GM08714 (cell line): ENCODE measurements around the gene ELOF1.
"Not testable (repeated sequence)": the region's sequence is repeated elsewhere in the genome, so short reads cannot be mapped to it uniquely, and the experiment has no call there.

ENCODE experiments used
- H3K4me3 ChIP-seq: fragments of 200-500 bp; sonication (Bioruptor generic); 2 replicates; pipeline ENCODE4 v1.5.1; 2014; ENCODE audit warnings: mild to moderate bottlenecking, low read length, inconsistent platforms
- ZNF274 ChIP-seq: IDR thresholded peaks from 2 replicates; pipeline ENCODE4 v1.6.1; 2012; ENCODE audit warnings: mild to moderate bottlenecking, low read depth, low read length

Gene ELOF1

GRCh38 chr19:11578258-11579142 lies 19.5 kb upstream of the ELOF1 start:
- no peak for TF ChIP-seq ZNF274
- H3K4me3 ChIP-seq: peak overlapping the region; percentile 26; the same call in 1 of the 2 replicates

- no peak for TF ChIP-seq ZNF274
- H3K4me3 ChIP-seq: peak within 1 kb of the TSS; percentile 26; the same call in 1 of the 2 replicates
These were observed 18.6 kb upstream of the ELOF1 start, which contains the start of gene ACP5 for GRCh38 chr19:11577451-11578257. TSS of gene ACP5 (minus strand) at chr19:11577645. CDS start at chr19:11577317, 328 bp downstream.

DNA sequence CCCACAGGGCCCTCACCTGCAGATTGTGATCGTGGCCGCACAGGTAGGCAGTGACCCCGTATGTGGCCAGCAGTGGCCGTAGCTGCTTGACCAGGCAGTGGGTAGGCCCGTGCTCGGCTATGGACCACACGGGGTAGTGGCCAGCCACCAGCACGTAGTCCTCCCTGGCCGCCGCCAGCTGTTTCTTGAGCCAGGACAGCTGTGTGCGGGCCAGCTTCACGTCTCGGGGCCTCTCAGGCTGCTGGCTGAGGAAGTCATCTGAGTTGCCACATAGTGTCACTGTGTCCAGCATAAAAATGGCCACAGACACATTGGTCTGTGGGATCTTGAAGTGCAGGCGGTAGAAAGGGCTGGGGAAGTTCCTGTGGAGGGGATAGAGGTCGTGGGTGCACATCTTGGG lies 17.2 kb upstream of the ELOF1 start:
- TF ChIP-seq ZNF274: no peak
- no peak overlapping the region for H3K4me3 ChIP-seq

GRCh38 chr19:11574689-11575088 lies 15.7 kb upstream of the ELOF1 start:
- no peak for TF ChIP-seq ZNF274
- H3K4me3 ChIP-seq: no peak overlapping the region

DNA sequence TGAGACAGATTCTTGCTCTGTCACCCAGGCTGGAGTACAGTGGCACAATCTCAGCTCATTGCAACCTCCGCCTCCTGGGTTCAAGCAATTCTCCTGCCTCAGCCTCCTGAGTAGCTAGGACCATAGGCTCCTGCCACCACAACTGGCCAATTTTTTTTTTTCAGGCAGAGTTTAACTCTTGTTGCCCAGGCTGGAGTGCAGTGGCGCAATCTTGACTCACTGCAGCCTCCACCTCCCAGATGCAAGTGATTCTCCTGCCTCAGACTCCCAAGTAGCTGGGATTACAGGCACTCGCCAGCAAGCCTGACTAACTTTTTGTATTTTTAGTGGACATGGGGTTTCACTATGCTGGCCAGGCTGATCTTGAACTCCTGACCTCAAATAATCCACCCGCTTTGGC lies 14.7 kb upstream of the ELOF1 start:
- not testable (repeated sequence) for H3K4me3 ChIP-seq

DNA sequence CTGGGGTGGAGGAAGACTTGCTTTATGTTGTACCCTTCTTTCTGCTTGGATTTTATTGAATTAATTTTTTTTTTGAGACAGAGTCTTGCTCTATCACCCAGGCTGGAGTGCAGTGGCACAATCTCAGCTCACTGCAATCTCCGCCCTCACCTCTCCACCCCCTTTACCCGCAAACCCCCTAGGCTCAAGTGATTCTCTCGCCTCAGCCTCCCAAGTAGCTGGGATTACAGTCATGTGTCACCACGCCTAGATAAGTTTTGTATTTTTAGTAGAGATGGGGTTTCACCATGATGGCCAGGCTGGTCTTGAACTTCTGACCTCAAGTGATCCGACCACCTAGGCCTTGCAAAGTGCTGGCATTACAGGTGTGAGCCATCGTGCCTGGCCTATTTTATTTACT lies 14.3 kb upstream of the ELOF1 start:
- H3K4me3 ChIP-seq: not testable (repeated sequence)

DNA sequence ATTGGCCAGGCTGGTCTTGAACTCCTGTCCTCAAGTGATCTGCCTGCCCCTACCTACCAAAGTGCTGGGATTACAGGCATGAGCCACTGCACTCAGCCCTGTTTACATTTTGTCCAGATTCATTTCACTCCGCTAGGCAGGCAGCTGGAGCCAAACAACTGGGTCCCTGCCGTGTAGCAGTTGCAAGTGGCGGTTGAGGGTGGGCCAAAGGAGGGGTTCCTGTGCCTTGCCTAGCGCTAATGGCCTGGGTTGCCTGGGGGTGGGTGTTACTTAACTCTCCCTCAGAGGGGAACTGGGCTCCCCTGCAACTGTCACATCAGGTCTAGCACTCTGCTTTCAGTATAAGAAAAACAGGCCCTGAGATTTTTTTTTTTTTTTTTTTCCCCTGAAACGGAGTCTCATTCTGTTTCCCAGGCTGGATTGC lies 11.0 kb upstream of the ELOF1 start:
- TF ChIP-seq ZNF274: no peak
- no peak overlapping the region for H3K4me3 ChIP-seq

DNA sequence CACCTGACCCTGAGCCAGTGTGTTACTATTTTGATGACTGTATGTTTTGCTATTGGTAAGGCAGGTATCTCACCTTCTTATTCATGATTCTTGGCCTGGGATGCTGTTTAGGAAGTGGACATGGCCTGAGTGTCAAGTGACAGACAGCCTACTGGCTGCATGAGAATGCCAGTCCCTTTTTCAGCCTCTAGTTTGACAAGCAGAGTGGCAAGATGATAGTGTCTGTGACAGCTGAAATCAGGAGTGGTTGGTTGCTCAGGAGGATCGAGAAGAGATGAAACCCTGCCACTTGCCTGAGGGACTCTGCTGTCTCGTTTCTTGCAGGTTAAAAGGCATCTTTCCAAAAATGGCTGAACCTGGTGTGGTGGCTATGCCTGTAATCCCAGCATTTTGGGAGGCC lies 7.1 kb upstream of the ELOF1 start:
- TF ChIP-seq ZNF274: no peak
- H3K4me3 ChIP-seq: no peak overlapping the region

DNA sequence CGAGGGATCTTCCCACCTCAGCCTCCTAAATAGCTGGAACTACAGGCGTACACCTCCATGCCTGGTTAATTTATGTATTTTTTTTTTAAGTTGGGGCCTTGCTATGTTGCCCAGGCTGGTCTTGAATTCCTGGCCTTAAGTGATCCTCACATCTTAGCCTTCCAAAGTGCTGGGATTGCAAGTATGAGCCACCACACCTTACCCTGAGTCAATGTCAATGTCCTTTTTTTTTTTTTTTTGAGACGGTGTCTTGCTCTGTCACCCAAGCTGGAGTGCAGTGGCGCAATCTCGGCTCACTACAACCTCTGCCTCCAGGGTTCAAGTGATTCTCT lies 6.6 kb upstream of the ELOF1 start:
- H3K4me3 ChIP-seq: not testable (repeated sequence)

- H3K4me3 ChIP-seq: not testable (repeated sequence)
These were observed 5.2 kb upstream of the ELOF1 start for GRCh38 chr19:11564082-11564807.

- no peak for TF ChIP-seq ZNF274
- no peak overlapping the region for H3K4me3 ChIP-seq
These were observed 4.5 kb upstream of the ELOF1 start for GRCh38 chr19:11563532-11563931.

DNA sequence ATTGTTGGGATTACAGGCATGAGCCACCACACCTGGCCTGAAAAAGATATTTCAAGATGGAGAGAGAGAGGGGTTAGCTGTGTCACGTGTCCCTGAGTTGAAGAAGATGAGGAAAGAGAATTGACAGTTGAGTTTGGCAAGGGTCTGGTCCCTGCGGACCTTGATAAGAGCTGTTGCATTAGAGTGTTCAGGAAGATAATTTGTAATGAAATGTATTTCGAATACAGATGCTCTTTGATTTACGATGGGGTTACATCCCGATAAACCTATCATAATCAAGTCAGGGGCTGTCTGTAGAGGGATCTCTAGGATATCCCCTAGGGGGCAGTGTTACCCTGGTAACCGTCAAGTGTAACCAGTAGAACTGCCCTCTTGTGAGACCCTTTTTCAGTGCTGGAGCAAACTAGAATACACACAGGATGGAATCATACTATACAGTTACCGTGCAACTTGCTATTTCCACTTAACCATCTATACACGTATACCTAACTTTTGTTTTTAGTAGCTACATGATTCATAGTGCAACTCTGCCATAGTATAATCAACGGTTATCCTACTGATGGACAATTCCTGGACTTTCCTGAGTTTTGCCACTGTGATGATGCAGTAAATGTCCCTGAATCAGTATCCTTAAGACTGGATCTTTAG lies 1.5 kb upstream of the ELOF1 start:
- TF ChIP-seq ZNF274: no peak
- H3K4me3 ChIP-seq: peak overlapping the region; percentile 98; the same call in 1 of the 2 replicates

GRCh38 chr19:11556634-11557420 lies 2.2 kb downstream of the ELOF1 start:
- TF ChIP-seq ZNF274: no peak
- no peak overlapping the region for H3K4me3 ChIP-seq
